ENCODE measurements around the gene CAT. TPM values are rescaled to one million over a fixed set of nuclear protein-coding genes. Genes with fewer than 3 reads are reported as not detected.

Gene CAT
- total RNA-seq, 3 donors from 2014 or later, result 11.8 to 14.6 (median 13.5) TPM

DNA sequence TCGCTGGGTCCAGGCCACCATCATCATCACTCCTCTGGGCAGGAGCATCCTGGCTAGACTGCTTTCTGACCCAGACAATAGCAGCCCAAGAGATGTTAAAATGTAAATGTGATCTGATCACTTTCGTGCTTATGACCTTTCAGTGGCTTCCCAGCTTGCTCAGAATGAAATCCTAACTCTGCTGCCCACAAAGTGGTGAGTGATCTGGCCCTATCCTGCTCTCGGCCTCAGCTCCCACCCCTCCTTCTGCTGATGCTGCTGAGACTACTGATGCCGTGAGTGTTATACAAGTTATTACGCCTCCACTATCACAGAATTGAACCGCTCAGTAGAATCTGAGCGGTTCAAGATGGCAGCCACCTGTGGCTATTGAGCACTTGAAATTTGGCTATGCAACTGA is 48.7 kb downstream of the CAT start:
- peaks cover 2% of the 10 kb centered on the region for H3K27me3 Mint-ChIP-seq (ENCODE audit: low read depth)
- ATAC-seq (no peak), DNase-seq (no peak)
- H3K4me3 Mint-ChIP-seq, result no peak overlapping the region
- H3K36me3 Mint-ChIP-seq (ENCODE audit: insufficient read depth), result no peaks in the 10 kb centered on the region
- H3K4me1 Mint-ChIP-seq (ENCODE audit: low read depth), result no peaks in the 10 kb centered on the region
- no peaks in the 10 kb centered on the region for H3K9me3 Mint-ChIP-seq

DNA sequence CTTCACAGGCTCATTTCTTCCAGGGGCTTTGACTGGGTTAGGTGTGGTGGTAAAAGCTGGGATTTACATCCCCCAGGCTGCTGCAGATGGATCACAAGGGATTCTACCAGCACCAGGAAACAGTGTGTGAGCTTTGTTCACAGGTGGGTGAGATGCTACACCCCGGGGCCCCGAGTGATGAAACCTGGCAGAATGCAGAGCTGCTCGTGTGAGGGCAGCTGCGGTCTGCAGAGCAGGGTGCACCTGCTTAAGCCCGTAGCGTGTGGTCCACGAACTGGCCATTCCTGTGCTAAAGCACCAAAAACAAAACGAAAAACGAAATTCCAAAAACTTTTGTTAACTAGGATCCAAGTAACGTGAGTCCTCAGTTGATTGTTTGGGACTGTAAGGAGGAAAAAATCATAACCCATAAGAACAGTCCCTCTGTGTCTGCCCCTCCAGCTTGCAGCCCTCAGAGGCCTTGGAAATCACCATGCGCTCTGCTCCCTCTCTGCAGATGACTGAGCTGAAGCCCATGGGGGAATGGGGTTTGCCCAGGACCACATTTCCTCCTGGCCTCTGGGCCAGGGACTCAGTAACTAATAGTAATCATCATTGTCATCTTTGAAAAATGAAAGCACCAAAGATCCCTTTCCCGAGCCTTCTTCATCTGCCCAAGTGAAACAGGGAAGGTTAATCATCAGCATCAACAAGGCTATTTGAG is 50.3 kb downstream of the CAT start:
- H3K4me3 Mint-ChIP-seq, result no peak overlapping the region
- no peaks in the 10 kb centered on the region for H3K27me3 Mint-ChIP-seq (ENCODE audit: low read depth)
- ATAC-seq, result no peak
- H3K36me3 Mint-ChIP-seq (ENCODE audit: insufficient read depth), result no peaks in the 10 kb centered on the region
- no peak for DNase-seq
- no peaks in the 10 kb centered on the region for H3K4me1 Mint-ChIP-seq (ENCODE audit: low read depth)
- H3K9me3 Mint-ChIP-seq, result no peaks in the 10 kb centered on the region

DNA sequence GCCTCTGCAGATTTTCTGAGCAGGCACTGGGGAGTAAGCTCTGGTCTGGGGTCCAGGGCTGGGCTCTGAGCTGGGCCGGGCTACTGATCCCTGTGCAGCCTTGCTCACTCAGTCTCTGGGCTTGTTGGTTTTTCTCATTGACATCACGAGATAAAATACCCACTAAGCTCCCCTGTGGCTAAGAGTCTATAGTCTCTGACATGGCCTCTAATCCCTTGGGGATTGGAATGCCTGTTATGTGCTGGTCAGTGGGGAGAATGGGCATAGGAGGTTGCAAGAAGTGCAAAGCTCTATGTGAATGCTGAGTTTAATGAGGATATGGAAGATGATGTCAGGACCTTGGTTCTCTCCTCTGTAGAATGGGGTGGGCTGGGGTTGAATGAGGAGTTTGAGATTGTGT is 51.6 kb downstream of the CAT start:
- Mint-ChIP-seq H3K27me3 (ENCODE audit: low read depth) (peaks cover 3% of the 10 kb centered on the region), H3K4me3 (no peak overlapping the region), H3K4me1 (ENCODE audit: low read depth) (no peaks in the 10 kb centered on the region), H3K36me3 (ENCODE audit: insufficient read depth) (no peaks in the 10 kb centered on the region), H3K9me3 (no peaks in the 10 kb centered on the region)
- ATAC-seq, result no peak
- no peak for DNase-seq

GRCh38 chr11:34492806-34493414 is 54.2 kb downstream of the CAT start:
- Mint-ChIP-seq H3K27me3 (ENCODE audit: low read depth) (peaks cover 5% of the 10 kb centered on the region), H3K36me3 (ENCODE audit: insufficient read depth) (no peaks in the 10 kb centered on the region), H3K9me3 (no peaks in the 10 kb centered on the region), H3K4me3 (no peak overlapping the region), H3K4me1 (ENCODE audit: low read depth) (no peaks in the 10 kb centered on the region)
- ATAC-seq (no peak), DNase-seq (peak; percentile 26)

DNA sequence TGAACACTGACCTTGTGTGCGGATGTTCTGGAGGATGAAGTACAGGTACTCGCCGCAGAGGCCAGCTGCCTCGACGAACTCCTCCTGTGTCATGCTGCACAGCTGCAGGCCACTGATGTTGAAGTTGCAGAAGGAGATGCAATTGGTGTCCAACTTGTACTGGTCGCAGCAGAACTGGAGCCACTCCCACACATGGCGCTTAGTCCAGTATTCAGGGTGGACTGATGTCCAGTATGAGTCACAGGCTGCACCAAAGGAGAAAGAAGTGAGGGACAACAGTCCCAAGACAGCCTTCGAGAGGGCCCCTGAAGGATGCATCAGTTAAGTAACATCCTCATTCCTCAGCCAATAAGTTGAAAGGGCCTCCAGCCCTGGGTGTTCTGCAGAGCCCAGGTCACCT is 54.7 kb downstream of the CAT start:
- Mint-ChIP-seq H3K36me3 (ENCODE audit: insufficient read depth) (no peaks in the 10 kb centered on the region), H3K4me3 (no peak overlapping the region), H3K4me1 (ENCODE audit: low read depth) (no peaks in the 10 kb centered on the region), H3K9me3 (no peaks in the 10 kb centered on the region), H3K27me3 (ENCODE audit: low read depth) (peaks cover 5% of the 10 kb centered on the region)
- no peak for ATAC-seq
- no peak for DNase-seq

DNA sequence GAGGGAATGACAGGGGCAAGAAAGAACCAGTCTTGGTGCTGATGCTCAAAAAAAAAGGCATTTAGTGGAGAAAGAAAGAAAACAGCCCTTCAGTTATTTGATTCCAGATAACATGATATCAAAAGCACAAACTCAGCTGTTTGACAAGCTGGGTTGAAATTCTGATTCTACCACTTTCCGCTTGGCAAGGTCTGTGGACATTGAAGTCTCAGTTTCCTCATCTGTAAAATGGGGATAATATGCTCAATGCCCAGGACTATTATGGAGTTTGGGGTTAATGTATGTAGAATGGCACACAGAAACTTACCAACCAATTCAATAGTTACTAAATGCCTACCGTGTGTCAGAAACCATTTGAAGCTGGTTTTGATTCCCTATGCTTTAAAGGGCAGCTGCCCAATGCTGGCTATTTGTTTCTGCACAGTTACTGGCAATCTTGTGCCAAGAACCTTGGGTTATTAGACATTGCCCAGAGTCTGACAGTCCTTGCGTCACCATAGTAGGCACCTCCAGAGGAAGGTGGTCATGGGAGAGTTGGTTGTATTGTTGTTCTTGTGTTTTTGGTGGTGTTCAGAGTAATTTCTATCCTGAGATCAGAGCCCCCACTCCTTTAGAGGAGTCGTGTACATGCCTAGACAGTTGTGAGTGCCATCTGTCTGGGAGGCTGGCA is 55.3 kb downstream of the CAT start:
- Mint-ChIP-seq H3K4me1 (ENCODE audit: low read depth) (no peaks in the 10 kb centered on the region), H3K36me3 (ENCODE audit: insufficient read depth) (no peaks in the 10 kb centered on the region), H3K9me3 (no peaks in the 10 kb centered on the region), H3K4me3 (no peak overlapping the region), H3K27me3 (ENCODE audit: low read depth) (peaks cover 5% of the 10 kb centered on the region)
- ATAC-seq, result no peak
- DNase-seq, result no peak

DNA sequence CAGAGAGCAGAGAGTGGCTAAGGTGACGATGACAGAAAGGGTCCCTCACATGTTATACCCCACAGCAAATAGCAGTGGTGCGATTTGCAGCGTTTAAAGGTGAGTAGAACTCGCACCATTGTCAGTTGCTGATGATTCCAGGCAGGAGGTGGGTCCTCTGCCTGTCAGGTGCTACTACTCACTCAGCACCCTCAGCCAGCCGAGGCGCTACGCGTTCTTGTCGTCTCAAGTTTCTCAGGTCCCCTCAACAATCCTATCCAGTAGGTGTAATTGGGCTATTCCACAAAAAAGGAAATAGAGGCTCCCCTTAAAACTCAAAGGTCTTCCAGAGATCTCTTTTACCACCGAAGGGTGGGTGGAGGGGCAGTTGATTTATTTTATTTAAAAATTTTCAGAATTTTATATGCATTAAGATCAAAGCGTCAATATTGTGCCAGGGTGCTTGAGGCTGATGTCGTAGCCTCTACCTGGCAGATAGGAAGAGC is 56.5 kb downstream of the CAT start:
- H3K4me3 Mint-ChIP-seq, result no peak overlapping the region
- peaks cover 10% of the 10 kb centered on the region for H3K27me3 Mint-ChIP-seq (ENCODE audit: low read depth)

GRCh38 chr11:34495724-34496377 is 57.1 kb downstream of the CAT start:
- Mint-ChIP-seq H3K4me3 (no peak overlapping the region), H3K36me3 (ENCODE audit: insufficient read depth) (no peaks in the 10 kb centered on the region), H3K4me1 (ENCODE audit: low read depth) (no peaks in the 10 kb centered on the region), H3K9me3 (no peaks in the 10 kb centered on the region), H3K27me3 (ENCODE audit: low read depth) (peaks cover 10% of the 10 kb centered on the region)
- DNase-seq (no peak), ATAC-seq (no peak)

More for the DNA sequence above, 56.5 kb downstream of the CAT start:
- Mint-ChIP-seq H3K4me1 (ENCODE audit: low read depth) (no peaks in the 10 kb centered on the region), H3K36me3 (ENCODE audit: insufficient read depth) (no peaks in the 10 kb centered on the region), H3K9me3 (no peaks in the 10 kb centered on the region)
- DNase-seq (no peak), ATAC-seq (no peak)

DNA sequence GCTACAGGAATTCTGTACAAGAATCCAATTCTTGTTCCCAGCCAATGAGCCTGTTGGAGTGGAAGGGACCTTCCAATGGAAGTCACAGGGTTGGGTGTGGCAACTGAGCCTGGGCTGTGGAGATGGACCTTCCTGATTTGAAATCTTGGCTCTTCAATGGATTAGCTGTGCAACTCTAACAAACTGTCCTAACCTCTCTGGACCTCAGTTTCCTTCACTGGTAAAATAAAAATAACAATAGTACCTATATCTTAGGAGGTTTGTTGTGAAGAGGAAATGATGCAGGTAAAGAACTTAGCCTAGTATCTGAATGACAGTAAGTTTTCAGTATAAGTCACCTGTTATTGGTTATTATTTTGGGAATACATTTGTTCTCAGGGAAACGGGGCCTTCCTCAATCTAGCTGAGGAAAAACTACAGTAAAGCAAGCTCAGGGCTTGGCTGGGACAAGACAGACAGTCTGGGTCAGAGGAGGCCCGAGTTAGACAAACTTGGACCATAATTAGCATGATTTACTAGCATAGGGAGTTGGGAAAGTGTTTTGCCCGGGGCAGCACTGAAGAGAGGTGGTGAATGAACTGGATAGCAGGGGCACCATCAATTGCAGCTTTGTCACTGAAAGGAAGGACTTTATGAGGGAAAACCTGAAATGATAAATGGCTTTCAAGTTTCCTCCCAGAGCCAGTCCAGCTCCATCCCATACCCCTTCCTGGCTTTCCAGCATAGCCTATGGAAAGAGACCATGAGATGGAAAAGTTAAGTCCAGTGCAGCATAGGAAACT is 61.2 kb downstream of the CAT start:
- Mint-ChIP-seq H3K4me1 (ENCODE audit: low read depth) (no peaks in the 10 kb centered on the region), H3K4me3 (no peak overlapping the region), H3K36me3 (ENCODE audit: insufficient read depth) (no peaks in the 10 kb centered on the region), H3K9me3 (no peaks in the 10 kb centered on the region), H3K27me3 (ENCODE audit: low read depth) (peaks cover 8% of the 10 kb centered on the region)
- no peak for DNase-seq
- ATAC-seq, result no peak

GRCh38 chr11:34501500-34501899 is 62.8 kb downstream of the CAT start:
- Mint-ChIP-seq H3K4me1 (ENCODE audit: low read depth) (no peaks in the 10 kb centered on the region), H3K36me3 (ENCODE audit: insufficient read depth) (no peaks in the 10 kb centered on the region), H3K27me3 (ENCODE audit: low read depth) (peaks cover 5% of the 10 kb centered on the region), H3K4me3 (no peak overlapping the region), H3K9me3 (no peaks in the 10 kb centered on the region)
- DNase-seq (no peak), ATAC-seq (no peak)

- H3K4me3 Mint-ChIP-seq, result no peak overlapping the region
Measured at GRCh38 chr11:34501949-34502348, 63.2 kb downstream of the CAT start.

GRCh38 chr11:34502949-34503348 is 64.2 kb downstream of the CAT start:
- Mint-ChIP-seq H3K9me3 (no peaks in the 10 kb centered on the region), H3K36me3 (ENCODE audit: insufficient read depth) (no peaks in the 10 kb centered on the region), H3K4me3 (no peak overlapping the region), H3K27me3 (ENCODE audit: low read depth) (peaks cover 5% of the 10 kb centered on the region), H3K4me1 (ENCODE audit: low read depth) (no peaks in the 10 kb centered on the region)
- no peak for DNase-seq
- ATAC-seq, result no peak

More at GRCh38 chr11:34501949-34502348, 63.2 kb downstream of the CAT start:
- Mint-ChIP-seq H3K4me1 (ENCODE audit: low read depth) (no peaks in the 10 kb centered on the region), H3K36me3 (ENCODE audit: insufficient read depth) (no peaks in the 10 kb centered on the region), H3K9me3 (no peaks in the 10 kb centered on the region), H3K27me3 (ENCODE audit: low read depth) (peaks cover 5% of the 10 kb centered on the region)
- ATAC-seq (no peak), DNase-seq (no peak)

DNA sequence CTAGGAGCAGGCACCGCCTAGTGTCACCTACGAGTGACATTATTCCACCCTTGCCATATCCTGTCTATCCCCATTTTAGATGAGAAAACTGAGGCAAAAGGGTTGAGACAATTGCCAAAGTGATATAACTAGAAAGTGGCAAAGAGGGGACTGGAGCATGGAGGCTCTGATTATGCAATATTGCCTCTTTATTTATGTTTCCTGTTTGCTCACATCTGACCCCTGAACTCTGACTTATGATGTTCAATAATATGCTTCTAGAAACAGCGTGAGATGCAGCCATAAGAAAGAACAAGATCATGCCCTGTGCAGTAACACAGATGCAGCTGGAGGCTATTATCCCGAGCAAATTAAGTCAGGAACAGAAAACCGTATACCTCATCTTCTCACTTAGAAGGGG is 67.1 kb downstream of the CAT start:
- H3K9me3 Mint-ChIP-seq, result no peaks in the 10 kb centered on the region
- no peaks in the 10 kb centered on the region for H3K36me3 Mint-ChIP-seq (ENCODE audit: insufficient read depth)
- H3K4me1 Mint-ChIP-seq (ENCODE audit: low read depth), result no peaks in the 10 kb centered on the region
- H3K27me3 Mint-ChIP-seq (ENCODE audit: low read depth), result no peaks in the 10 kb centered on the region
- ATAC-seq (no peak), DNase-seq (no peak)
- H3K4me3 Mint-ChIP-seq, result no peak overlapping the region

GRCh38 chr11:34507156-34507555 is 68.4 kb downstream of the CAT start:
- H3K27me3 Mint-ChIP-seq (ENCODE audit: low read depth), result no peaks in the 10 kb centered on the region
- no peaks in the 10 kb centered on the region for H3K36me3 Mint-ChIP-seq (ENCODE audit: insufficient read depth)
- H3K4me1 Mint-ChIP-seq (ENCODE audit: low read depth), result no peaks in the 10 kb centered on the region
- no peak for DNase-seq
- no peak for ATAC-seq
- H3K4me3 Mint-ChIP-seq, result no peak overlapping the region
- H3K9me3 Mint-ChIP-seq, result no peaks in the 10 kb centered on the region

Measured in activated T-cell treated with anti-CD3 and anti-CD28 coated beads, Interleukin-2, amount 50 U/mL, for 4 hours (primary cell).